Astrocyte of the cerebellum (primary cell): ENCODE data around the gene COL9A3.
A peak's percentile ranks its signal among the peaks of the same experiment; 100 is the strongest.

Experiments
- DNase-seq: peaks from one replicate; pipeline ENCODE4 v3.0.0-alpha.2; 2011; ENCODE audit warnings: low read depth
- H3K4me3 ChIP-seq: 2 replicates; pipeline ENCODE4 v1.5.1; 2011; ENCODE audit warnings: mild to moderate bottlenecking, low read depth, low read length, moderate library complexity
- in situ Hi-C: cut with HindIII; loops from 2 replicates; pipeline ENCODE4 v1.10.0; 2017; ENCODE audit warnings: low sequenced_read_pairs
- TF ChIP-seq, protein P1 (sequence below): IDR thresholded peaks from 2 replicates; pipeline ENCODE4 v1.5.1; 2012; ENCODE audit warnings: low read length, low read depth, moderate library complexity, mild to moderate bottlenecking; ENCODE audit errors: missing control alignments

Gene COL9A3

DNA sequence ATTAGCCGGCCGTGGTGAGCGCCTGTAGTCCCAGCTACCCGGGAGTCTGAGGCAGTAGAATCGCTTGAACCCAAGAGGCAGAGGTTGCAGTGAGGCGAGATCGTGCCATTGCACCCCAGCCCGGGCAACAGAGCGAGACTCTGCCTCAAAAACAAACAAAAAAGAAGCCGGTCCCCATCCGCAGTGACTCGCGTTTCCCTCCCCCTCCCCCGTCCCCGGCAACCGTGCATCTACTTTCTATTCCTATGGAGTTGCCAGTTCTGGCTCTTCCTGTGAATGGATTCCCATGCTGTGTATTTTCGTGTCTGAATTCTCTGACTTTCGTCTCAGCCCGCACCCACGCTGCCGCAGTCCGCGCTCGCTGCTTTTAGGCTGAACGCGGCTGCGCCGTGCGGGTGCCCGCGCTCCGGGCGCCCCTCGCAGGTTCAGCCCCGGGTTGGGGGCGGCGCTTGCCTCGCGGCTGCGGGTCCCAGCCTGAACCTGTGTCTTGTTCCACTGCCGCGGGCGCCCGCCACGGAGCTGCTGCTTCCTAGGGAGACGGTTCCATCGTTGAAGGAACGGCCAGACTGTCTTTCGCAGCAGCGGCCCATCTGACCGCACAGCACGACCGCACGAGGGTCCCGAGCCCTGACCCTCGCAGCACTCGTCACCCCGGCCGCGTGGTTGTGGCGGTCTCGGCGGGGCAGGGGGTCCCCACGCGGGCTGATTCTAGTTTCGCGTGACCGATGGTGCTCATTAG, 21.7 kb upstream of the COL9A3 start:
- TF ChIP-seq, protein P1, sequence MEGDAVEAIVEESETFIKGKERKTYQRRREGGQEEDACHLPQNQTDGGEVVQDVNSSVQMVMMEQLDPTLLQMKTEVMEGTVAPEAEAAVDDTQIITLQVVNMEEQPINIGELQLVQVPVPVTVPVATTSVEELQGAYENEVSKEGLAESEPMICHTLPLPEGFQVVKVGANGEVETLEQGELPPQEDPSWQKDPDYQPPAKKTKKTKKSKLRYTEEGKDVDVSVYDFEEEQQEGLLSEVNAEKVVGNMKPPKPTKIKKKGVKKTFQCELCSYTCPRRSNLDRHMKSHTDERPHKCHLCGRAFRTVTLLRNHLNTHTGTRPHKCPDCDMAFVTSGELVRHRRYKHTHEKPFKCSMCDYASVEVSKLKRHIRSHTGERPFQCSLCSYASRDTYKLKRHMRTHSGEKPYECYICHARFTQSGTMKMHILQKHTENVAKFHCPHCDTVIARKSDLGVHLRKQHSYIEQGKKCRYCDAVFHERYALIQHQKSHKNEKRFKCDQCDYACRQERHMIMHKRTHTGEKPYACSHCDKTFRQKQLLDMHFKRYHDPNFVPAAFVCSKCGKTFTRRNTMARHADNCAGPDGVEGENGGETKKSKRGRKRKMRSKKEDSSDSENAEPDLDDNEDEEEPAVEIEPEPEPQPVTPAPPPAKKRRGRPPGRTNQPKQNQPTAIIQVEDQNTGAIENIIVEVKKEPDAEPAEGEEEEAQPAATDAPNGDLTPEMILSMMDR, result no peak
- in situ Hi-C loops, result no loop called here
- peak overlapping the region; percentile 54 for H3K4me3 ChIP-seq
- no peak for DNase-seq

DNA sequence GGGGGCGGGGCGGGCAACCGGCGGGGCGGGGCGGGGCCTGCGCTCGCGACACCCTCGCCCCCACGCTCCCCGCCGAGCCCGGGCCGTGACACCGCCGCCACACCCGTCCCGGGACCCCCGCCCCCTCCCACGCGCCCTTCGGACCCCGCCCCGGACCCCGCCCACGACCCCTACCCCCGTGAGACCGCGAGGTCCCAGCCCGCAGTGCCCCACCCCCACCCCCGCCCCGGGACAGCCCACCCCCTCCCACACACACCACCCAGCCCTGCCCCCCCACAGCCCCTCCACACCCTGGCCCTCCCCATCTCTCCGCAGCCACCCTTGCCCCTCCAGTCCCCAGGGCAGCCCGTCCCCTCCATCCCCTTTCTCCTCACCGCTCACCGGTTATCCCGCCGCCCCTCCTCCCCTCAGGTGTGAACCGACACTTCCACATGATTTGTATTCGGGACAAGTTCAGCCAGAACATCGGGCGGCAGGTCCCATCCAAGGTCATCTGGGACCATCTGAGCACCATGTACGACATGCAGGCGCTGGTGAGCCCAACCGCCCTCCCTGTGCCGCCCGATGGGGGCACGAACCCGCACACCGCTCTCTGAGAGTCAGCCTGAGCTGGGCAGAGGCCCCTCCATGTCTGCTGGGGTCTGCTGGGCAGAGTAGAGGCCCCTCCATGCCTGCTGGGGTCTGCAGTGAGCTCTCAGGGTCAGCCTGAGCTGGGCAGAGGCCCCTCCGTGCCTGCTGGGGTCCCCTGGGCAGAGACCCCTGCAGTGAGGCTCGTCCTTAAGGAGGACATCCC, 20.0 kb upstream of the COL9A3 start:
- TF ChIP-seq, protein P1, result no peak
- no peak for DNase-seq
- in situ Hi-C loops, result no loop called here
- peak overlapping the region; percentile 54 for H3K4me3 ChIP-seq

DNA sequence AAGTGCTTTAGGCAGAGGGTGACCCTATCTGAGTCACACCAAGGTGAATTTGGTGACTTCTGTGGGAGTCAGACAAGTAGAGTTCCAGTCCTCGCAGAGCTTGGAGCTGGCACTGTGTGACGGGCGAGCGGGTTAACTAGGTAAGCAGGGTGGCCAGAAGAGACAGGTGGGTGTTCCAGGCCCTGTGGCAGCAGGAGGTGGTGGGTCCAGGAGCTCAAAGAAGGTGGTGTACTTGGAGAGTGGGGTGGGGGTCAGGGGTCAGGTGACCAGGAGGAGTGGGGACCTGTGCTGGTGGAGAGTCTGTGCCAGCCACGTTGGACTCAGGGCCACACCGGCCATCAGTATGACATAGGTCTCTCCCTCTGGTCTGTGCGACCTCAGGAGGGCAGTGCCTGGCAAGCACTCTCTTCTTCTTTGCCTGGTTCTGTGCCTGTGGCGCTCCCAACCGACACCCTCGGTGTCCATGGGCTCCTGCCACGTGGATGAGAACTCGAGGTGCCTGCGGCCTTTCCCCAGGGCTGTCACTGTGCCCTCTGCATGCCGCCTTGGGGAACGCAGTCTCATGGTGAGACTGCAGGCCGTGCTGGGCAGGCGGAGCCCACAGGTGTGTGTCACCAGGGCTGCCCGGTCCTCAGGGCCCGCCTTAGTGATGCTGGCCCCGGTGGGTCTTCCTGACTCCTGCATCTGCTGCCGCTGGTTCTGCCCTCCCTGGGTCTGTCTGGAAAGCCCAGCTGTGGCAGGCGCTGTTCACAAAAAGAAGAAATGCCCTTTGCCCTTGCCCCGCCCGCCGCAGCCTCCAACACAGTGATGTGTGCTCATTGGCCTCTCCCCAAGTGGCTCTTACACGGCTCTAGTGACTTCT, 18.9 kb upstream of the COL9A3 start:
- H3K4me3 ChIP-seq, result peak overlapping the region; percentile 54
- TF ChIP-seq, protein P1, result no peak
- DNase-seq, result no peak
- in situ Hi-C loops, result no loop called here

DNA sequence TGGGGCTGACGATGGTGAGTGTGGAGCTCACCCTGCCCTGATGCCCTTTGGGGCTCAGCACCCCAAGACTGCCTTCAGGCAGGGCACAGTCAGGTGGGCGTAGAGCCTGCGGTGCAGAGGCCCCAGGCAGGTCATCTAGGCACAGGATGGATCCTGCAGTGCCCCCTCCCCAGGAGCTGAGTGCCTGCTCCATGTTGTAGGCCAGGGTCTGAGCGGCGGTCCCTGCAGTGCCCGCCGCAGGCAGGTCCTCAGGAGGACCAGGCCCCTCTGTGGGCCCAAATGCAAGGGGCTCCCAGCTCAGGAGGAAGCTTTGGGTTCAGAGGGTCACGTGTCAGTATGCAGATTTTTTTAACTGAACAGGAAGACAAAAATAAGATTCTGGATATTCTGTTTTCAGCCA, 17.8 kb upstream of the COL9A3 start:
- no peak overlapping the region for H3K4me3 ChIP-seq
- TF ChIP-seq, protein P1, result no peak
- no peak for DNase-seq
- in situ Hi-C loops, result no loop called here

DNA sequence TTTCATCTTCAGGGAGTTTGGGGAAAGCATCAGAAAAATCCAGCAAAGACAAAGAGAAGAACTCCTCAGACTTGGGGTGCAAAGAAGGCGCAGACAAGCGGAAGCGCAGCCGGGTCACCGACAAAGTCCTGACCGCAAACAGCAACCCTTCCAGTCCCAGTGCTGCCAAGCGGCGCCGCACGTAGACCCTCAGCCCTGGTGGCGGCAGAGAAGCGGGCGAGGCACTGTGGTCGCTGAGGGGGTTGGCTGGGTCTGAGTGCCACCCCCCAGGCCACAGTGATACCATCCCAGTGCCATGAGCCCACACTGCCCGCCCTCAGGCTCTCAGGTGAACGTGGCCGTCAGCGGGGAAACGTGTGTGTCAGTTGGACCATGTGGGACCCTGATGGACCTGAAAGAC, 17.4 kb upstream of the COL9A3 start:
- DNase-seq, result no peak
- in situ Hi-C loops, result no loop called here
- TF ChIP-seq, protein P1, result no peak
- no peak overlapping the region for H3K4me3 ChIP-seq

DNA sequence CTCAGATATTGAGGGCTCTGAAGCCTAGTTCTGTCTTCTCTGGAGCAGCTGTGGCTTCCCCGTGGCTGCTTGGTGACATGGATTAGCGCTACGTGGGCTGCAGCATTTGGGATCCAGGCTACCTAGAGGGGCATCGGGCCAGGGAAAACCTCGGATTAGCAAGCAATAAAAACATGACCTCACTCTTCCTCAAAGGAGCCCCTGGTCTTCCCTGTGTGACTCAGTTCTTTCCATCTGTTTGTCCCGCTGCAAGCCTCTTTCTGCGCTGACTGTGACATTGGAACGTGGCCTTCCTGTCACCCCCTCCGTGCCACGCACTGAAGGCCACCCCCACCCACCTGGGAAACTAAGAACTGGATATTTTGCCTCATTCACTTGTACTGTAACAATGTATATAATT, 17.0 kb upstream of the COL9A3 start:
- in situ Hi-C loops, result no loop called here
- TF ChIP-seq, protein P1, result no peak
- H3K4me3 ChIP-seq, result no peak overlapping the region
- DNase-seq, result no peak
